OCI-LY1 (cell line): ENCODE measurements around the gene WWC2.

Experiments used
- CTCF ChIP-seq: fragments of 200-600 bp; sonication (generic), shearing (Covaris generic); IDR thresholded peaks from 2 replicates; pipeline ENCODE4 v1.5.1; 2017; ENCODE audit warnings: mild to moderate bottlenecking, antibody characterized with exemption, low read length, moderate library complexity, mixed read lengths
- EZH2 ChIP-seq: fragments of 200-600 bp; sonication (generic), shearing (Covaris generic); IDR thresholded peaks from 2 replicates; pipeline ENCODE4 v1.8.0; 2017; ENCODE audit warnings: borderline replicate concordance, mixed run types, mild to moderate bottlenecking, antibody characterized with exemption, low read length, moderate library complexity, mixed read lengths

- TF ChIP-seq EZH2 (no peak), CTCF (no peak)
These were observed 142.2 kb downstream of the WWC2 start for GRCh38 chr4:183241322-183241640.
